ENCODE data around the gene SH2D3A. TPM values are rescaled to one million over a fixed set of nuclear protein-coding genes. Genes with fewer than 3 reads are reported as not detected.

The SH2D3A gene
- total RNA-seq, 1 donor from 2014 or later, result 26.0 TPM

GRCh38 chr19:6725513-6726231, 41.6 kb downstream of the SH2D3A start:
- Histone ChIP-seq H3K27me3 (no peaks in the 10 kb centered on the region), H3K27ac (no peak overlapping the region), H3K9me3 (no peaks in the 10 kb centered on the region), H3K36me3 (no peaks in the 10 kb centered on the region), H3K4me3 (no peak overlapping the region), H3K4me1 (peaks cover 40% of the 10 kb centered on the region)
- TF ChIP-seq CTCF (IDR thresholded peaks at IDR 0.05), result no peak
- intact Hi-C loops (cut with DNase I), result no loop called here
- ATAC-seq (no peak), DNase-seq (no peak)

- DNase-seq, result no peak
- no peak for TF ChIP-seq CTCF (IDR thresholded peaks at IDR 0.05)
- Histone ChIP-seq H3K27ac (peak overlapping the region; percentile 77), H3K36me3 (no peaks in the 10 kb centered on the region), H3K27me3 (no peaks in the 10 kb centered on the region), H3K4me3 (no peak overlapping the region), H3K4me1 (peaks cover 42% of the 10 kb centered on the region), H3K9me3 (no peaks in the 10 kb centered on the region)
- ATAC-seq, result no peak
- intact Hi-C loops (cut with DNase I), result no loop called here
Measured at GRCh38 chr19:6724631-6725492, 42.4 kb downstream of the SH2D3A start.

- no peak for ATAC-seq
- no peak for TF ChIP-seq CTCF (IDR thresholded peaks at IDR 0.05)
- no peaks in the 10 kb centered on the region for H3K27me3 ChIP-seq
- H3K27ac ChIP-seq, result peak overlapping the region; percentile 77
- no peak overlapping the region for H3K4me3 ChIP-seq
- no peaks in the 10 kb centered on the region for H3K36me3 ChIP-seq
- no peak for DNase-seq
- intact Hi-C loops (cut with DNase I), result no loop called here
- H3K9me3 ChIP-seq, result no peaks in the 10 kb centered on the region
- peaks cover 40% of the 10 kb centered on the region for H3K4me1 ChIP-seq
Measured at GRCh38 chr19:6723738-6724137, 43.5 kb downstream of the SH2D3A start.

GRCh38 chr19:6723108-6723618, 44.1 kb downstream of the SH2D3A start:
- Histone ChIP-seq H3K27me3 (no peaks in the 10 kb centered on the region), H3K36me3 (no peaks in the 10 kb centered on the region), H3K27ac (peak overlapping the region; percentile 77), H3K9me3 (no peaks in the 10 kb centered on the region), H3K4me1 (peaks cover 35% of the 10 kb centered on the region), H3K4me3 (no peak overlapping the region)
- ATAC-seq (peak; percentile 28), DNase-seq (peak; percentile 79)
- intact Hi-C loops (cut with DNase I), result no loop called here
- TF ChIP-seq CTCF (IDR thresholded peaks at IDR 0.05), result no peak

- DNase-seq (no peak), ATAC-seq (no peak)
- Histone ChIP-seq H3K27me3 (no peaks in the 10 kb centered on the region), H3K27ac (peak overlapping the region; percentile 65), H3K4me3 (no peak overlapping the region), H3K4me1 (peaks cover 32% of the 10 kb centered on the region), H3K9me3 (no peaks in the 10 kb centered on the region), H3K36me3 (peaks cover 4% of the 10 kb centered on the region)
- intact Hi-C loops (cut with DNase I), result no loop called here
- no peak for TF ChIP-seq CTCF (IDR thresholded peaks at IDR 0.05)
Measured at GRCh38 chr19:6721773-6722172, 45.5 kb downstream of the SH2D3A start.

Measured in upper lobe of right lung (tissue), 1 donor.